GF-D8 (cell line): Measurements from ENCODE around the gene FNDC3A.

Experiments used
- DNase-seq: peaks from one replicate; lab custom pipeline; 2025; lab: John Stamatoyannopoulos, UW

FNDC3A gene, protein sequence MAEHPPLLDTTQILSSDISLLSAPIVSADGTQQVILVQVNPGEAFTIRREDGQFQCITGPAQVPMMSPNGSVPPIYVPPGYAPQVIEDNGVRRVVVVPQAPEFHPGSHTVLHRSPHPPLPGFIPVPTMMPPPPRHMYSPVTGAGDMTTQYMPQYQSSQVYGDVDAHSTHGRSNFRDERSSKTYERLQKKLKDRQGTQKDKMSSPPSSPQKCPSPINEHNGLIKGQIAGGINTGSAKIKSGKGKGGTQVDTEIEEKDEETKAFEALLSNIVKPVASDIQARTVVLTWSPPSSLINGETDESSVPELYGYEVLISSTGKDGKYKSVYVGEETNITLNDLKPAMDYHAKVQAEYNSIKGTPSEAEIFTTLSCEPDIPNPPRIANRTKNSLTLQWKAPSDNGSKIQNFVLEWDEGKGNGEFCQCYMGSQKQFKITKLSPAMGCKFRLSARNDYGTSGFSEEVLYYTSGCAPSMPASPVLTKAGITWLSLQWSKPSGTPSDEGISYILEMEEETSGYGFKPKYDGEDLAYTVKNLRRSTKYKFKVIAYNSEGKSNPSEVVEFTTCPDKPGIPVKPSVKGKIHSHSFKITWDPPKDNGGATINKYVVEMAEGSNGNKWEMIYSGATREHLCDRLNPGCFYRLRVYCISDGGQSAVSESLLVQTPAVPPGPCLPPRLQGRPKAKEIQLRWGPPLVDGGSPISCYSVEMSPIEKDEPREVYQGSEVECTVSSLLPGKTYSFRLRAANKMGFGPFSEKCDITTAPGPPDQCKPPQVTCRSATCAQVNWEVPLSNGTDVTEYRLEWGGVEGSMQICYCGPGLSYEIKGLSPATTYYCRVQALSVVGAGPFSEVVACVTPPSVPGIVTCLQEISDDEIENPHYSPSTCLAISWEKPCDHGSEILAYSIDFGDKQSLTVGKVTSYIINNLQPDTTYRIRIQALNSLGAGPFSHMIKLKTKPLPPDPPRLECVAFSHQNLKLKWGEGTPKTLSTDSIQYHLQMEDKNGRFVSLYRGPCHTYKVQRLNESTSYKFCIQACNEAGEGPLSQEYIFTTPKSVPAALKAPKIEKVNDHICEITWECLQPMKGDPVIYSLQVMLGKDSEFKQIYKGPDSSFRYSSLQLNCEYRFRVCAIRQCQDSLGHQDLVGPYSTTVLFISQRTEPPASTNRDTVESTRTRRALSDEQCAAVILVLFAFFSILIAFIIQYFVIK

DNA sequence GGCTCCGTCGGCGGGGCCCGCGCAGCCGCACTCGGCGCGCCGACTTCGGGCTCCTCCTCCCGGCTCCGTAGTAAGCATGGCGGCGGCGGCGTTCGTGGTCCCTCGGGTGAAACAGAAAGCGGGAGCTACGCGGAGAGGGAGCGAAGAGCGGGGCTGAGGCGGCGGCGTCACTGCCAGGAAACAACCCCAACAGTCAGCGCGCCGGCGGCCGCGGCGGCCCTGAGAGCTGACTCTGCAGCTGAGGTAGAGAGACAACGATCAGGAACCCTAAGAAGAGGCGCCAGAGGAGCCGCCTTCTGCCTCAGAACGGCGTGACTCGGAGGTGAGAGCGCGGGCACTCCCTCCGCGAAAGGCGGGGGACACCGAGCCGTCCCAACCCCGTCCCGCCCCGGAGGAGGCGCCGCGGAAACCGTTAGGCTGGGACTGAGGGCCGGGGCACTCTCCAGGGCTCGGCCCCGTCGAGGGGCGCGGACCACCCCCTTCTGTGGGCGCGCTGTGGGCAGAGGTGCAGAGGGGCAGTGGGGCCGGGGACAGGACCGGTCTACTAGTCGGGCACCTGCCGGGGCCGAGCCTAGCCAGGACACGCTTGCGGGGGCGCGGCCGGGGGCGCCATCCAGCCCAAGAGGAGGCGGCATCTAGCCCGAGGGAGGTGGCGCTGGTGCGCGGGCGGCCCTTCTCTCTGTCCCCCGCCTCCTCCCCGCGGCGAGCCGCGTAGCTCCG, at the start of gene FNDC3A:
Gene FNDC3A, plus strand, starts transcription at position 57 of the 720 bp plus-strand sequence. CDS start 30,279 bp downstream, outside the sequence.
- DNase-seq: peak; percentile 85

DNA sequence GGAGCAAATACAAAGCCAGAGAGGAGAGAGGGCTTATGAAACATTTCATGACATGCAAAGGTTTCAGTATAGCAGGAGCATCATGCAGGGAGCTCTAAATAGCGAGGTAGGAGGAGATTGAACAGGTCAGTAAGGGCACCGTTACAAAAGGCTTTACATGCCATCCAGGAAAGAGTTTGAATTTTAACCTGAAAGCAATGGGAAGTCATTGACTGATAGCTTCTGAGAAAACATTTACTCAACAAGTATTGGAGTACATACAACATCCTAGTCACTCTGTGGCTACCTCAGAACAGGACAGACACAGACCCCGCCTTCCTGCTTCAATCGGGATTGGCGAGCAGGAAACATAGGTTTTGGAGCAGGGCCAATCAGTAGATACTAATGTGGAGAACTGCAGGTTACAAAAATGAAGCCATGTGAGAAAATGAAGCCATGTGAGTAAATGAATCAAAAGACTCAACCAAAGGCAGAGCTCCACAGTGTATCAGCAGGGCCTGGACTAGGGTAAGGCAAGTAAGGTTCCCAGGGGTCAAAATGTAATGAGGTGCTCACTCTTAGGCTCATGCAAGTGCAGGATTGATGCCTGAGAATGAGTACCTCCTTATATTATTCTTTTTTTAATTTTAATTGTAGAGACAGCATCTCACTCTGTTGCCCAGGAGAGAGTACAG, 46.8 kb upstream of the FNDC3A start:
- no peak for DNase-seq

DNA sequence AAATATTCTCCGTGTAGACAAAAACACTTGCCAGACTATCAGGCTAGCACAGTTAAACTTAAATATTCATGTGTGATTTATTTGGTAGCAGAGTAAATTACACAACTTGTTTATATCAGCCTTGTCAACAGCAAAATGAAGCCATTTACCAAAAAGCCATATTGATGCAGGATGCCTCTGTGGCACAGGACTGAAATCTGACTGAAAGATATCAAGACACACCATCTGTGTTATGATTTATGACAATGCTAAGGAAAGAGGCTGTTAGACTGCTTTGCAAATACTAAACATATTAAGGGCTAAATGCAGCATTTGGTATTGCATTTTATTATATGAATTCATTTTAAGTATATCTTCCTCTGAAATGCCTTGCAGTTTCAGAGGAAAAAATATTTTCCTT, 44.8 kb upstream of the FNDC3A start:
- DNase-seq: no peak

DNA sequence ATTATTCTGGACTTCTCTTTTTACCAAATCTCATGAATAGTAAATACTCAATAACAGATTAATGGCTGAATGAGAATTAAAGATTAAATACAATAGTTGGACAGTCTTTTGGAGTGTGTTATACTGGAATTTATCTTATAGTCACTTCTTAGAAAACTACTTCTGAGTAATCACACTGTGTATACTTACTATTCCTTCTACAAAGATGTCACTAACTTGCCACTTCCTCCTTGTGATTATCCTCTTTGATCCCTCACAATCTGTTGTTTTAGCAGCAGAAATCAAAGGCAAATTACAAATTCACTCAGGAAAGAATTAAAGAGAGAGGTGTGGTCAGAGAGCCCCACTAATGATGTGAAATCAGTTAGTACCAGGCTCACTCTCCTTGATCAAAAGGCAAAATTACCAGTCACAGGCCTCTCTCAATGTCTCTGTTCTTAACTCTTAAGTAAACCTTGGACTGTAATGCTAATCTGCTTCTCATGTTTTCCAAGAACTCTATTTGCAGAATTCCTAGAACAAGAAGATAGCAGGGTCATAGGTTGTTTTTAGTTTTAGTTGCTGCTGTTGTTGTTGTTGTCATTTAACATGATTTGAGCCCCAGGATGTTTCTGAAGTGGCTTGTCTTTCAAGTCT, 37.3 kb upstream of the FNDC3A start:
- no peak for DNase-seq

DNA sequence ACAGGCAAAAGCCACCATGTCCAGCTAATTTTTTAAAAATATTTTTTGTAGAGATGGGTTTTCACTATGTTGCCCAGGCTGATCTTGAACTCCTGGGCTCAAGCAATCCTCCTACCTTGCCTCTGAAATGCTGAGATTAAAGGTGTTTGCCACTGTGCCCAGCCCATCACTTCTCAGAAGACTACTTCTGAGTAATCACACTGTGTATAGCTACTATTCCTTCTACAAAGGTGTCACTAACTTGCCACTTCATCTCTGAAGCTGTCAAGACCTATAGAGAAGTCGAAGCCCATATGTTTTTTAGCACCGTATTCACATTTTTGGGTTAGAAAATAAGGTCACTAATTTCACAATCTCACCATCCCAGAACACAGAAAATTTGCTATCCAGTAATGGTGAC, 36.0 kb upstream of the FNDC3A start:
- no peak for DNase-seq

DNA sequence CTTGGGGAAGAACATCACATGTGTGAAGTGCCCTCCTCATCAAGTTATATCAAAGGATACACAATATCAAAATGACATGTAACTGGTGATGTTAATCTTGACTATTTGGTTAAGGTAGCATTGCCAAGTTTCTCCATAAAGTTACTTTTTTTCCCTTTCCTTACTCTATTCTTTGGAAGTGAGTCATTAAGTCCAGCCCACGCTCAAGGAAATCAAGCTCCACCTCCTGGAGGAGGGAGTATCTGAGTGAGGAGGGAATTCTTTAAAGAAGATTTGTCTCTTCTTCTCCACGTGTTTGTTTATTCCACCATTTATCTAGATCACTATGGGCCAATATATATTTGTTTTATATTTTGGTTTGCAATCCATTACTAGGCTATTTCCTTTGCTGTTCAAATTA, 33.6 kb upstream of the FNDC3A start:
- no peak for DNase-seq

DNA sequence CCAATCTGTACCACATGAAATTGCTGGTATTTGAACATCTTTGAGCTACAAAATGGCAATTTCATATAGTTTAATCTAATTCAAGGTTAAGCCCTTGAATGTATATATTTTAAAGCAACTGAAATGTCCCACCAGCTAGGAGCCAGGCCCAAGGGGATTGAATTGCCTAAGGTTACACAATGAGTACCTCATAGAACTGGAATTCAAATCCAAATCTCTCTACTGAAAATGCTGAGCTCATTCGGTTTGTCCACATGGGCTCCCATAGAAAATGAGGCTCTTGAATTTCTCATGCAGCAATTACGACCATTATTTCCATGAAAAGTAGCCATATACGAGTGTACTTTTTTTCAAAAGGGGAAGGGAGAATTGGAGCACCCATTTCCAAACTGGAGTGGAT, 31.5 kb upstream of the FNDC3A start:
- DNase-seq: no peak

DNA sequence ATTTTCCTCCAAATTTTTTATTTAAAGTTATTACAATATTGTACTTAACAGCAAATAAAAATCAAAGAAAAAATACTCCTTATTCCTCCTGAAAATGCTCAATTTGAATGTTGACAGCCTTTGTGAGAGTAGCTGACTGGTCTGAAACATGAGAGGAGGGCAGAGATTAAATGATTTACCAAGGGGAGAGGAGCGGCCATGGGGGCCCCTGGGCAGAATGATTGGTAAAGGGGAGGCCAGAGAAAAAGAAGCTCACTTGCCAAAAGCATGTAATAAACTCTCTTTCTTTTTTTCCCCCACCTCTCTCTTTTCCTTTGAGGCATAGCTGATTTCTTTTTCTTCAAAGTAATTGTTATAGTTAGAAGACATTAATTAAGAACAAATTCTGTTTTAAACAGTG, 30.1 kb upstream of the FNDC3A start:
- DNase-seq: no peak

DNA sequence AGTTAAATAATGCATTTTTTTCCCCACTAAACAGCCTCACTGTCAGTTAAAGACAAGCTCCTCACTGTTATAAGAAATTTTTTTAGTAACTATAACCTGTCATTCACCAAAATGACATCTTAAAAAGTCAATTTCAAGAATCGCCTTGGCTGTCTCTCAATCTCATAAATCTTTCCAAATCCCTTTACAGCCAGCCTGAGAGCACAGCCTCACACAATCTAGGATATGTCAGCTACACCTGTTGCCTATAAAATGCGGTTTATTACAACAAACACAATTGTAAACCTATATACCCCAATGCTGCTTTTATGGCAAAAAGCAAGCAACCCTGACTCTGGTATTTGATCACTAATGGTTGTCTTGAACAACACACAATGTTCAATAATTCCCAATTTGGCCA, 29.5 kb upstream of the FNDC3A start:
- no peak for DNase-seq

DNA sequence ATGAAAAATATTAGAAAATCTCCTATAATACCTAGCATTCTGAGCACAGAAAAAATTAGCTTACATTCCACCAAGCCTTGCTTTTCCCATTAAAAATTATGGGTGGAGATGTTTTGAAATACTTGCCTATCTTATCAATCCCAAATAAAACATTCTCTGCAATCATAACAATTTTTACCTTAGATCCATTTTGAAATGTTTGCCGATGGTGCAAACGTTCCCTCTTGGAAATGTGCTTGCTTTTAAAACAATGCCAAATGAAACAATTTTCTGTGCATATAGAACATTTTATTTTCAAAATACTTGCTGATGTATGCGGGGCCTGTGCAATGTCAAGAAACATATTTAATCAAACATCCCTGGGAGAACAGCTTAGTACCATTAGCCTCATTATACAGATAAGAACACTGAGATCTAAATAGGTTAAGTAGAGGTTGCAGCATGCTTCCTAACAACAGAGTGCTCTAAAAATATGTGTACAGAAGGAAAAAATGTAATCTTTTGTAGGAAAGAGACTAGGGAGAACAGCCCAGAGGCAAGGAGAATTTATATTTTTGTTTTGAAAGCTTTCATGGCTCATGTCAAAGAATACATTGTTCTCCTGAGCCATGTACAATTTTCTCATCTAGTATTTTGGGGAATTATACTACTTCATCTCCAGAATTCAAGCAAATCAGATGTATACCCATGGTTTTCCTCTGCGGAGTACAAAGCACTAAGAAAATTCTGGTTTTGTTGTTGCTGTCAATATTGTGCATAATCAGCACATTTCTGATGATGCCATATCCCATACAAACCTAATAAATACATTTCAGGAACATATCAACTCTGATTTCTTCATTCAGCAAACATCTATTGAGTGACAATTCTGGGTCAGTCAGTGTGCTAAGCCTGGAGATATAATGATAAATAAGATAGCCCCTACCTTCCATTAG, 25.9 kb upstream of the FNDC3A start:
- no peak for DNase-seq

DNA sequence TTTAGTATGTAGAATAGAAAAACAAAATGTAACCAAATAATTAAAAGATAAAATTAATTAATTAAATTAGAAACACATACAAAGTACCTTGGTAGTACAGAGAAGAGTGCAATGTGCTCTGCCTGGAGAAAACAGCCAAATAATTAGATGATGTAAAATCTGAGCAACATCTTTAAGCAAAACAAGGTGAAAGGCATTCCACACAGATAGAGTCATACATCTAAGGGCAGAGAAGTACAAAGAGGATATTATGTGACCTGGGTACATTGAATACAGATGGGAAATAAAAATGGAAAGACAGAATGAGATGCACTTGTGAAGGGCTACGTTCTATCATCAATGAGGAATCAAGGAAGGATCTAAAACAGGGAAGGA, 25.2 kb upstream of the FNDC3A start:
- no peak for DNase-seq

DNA sequence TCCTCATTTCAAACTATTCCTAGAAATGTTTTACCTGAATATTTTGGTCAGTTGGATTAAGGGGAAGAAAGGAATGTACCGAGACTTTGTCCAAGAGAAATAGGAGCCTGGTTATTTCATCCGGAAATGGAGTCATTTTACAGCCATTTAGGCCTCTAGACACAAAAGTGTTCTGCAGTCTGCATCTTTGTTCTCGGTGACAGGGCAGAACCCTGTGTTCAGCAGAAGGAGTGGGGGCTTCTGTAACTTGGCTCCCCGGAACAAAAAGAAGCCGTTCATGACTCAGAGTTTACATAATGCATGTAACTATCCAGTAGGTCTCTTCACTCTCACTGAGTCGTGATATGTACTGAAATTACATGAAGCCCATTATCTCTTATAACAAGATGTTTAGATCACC, 21.6 kb upstream of the FNDC3A start:
- no peak for DNase-seq

DNA sequence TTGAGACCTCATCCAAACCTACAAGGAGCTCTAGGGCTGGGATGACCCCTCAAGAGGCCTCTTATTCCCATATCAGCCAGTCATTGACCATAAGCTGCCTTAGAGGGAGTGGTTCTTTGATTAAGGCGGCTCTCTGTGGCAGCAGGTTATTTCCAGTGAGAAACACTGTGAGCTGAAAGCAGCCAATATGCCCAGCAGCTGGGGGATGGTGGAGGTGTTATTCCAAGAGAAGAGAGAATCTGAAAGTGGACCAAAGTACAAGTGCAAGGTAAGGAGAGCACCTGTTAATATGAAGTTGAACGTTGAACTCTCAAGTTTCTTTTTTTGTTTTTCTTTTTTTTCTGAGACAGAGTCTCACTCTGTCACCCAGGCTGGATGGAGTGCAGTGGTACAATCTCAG, 20.2 kb upstream of the FNDC3A start:
- no peak for DNase-seq

DNA sequence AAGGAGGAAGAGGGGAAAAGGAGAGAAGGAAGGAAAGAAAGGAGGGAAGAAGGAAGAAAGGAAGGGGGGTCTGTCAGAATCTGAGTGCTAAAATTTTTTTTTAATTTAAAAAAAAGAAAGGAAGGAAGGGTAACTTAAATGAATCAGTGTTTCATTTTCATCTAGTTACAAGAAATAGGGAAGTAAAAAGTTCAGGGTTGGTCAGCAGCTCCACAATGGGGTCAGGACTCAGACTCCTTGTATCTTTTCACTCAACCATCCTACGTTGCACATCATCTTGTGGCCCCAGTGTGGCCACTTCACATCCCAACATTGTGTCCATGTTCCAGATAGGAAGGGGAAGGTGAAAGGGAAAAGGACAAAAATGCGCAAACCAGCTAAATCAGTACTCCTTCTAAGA, 14.3 kb upstream of the FNDC3A start:
- no peak for DNase-seq

DNA sequence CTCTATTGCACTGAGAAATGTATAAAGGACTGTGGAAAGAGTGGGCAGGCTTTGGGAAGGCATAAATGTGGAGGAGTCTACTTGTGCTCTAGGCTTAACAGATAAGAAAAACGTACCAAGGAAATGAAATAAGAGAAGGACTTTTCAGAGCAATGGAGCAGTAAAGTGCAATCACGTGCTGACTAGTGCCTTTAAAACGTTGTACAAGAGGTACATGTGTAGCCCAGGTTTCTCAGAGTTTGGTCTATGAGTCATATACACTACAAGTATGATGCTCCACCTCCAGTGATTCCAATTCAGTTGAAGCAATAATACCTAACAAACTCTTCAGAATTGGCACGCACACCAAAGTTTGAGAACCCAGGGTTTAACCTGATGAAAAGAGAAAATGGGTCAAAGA, 13.4 kb upstream of the FNDC3A start:
- no peak for DNase-seq

DNA sequence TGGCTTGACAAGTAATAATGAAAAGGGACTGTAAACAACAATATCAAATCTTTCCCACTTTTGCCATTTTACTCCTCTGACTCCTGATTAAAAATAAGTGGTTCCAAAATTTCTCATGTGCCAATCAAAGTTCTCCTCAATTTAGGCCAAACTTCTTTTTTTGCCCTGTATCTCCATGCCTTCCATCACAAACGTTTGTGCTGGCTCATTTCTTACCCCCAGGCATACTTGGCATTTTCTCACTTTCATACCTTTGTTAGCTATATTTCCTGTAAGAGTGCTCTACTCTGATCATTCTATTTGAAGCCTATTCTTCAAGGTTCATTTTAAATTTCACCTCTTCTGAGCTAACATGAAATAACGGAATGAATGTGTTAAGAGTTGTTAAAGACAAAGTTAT, 10.0 kb upstream of the FNDC3A start:
- DNase-seq: no peak

DNA sequence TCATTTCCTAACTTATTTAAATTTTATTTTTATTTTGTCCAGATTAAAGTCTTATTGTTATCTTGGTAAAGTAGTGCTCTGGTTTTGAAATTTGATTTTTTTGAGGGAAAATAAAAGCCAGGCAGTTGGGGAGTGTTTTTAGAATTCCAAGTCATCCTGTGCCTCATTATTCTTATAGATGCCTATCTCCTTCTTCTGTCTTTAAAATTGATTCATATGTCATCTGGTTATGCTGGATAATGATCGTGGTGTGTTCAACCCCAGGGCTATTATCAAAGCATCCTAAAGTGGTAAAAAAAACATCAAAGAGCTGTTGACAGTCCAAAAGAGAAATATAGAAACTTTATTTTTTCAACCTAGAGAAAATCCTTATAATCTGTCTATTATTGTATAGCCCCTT, 6.0 kb upstream of the FNDC3A start:
- no peak for DNase-seq

DNA sequence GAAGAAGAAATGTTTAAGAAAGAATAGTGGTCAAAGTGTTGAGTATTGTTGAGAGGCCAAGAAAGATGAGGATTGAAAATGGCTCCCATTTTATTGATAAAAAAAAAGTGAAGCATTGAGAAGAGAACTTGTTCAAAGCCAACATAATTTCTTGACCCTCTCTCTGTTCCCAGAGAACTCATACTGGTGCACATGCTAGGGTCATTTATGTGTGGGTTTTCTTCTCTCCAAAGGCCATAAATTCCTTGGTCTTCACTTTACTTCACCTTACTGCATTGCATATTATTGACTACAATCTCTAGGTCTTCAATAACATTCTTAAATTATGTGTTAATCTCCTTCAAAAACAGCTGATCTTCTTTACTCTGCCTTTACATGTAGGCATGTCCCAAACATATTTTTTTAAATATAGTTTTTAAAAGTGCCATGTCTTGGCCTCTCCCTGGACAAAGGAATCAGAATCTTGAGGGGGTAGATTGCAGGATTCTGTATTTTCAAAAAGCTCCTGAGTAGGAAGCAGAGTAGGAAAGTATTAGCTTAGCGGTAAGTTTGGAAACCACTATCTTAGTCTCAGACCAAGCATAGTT, 1.8 kb upstream of the FNDC3A start:
- no peak for DNase-seq

DNA sequence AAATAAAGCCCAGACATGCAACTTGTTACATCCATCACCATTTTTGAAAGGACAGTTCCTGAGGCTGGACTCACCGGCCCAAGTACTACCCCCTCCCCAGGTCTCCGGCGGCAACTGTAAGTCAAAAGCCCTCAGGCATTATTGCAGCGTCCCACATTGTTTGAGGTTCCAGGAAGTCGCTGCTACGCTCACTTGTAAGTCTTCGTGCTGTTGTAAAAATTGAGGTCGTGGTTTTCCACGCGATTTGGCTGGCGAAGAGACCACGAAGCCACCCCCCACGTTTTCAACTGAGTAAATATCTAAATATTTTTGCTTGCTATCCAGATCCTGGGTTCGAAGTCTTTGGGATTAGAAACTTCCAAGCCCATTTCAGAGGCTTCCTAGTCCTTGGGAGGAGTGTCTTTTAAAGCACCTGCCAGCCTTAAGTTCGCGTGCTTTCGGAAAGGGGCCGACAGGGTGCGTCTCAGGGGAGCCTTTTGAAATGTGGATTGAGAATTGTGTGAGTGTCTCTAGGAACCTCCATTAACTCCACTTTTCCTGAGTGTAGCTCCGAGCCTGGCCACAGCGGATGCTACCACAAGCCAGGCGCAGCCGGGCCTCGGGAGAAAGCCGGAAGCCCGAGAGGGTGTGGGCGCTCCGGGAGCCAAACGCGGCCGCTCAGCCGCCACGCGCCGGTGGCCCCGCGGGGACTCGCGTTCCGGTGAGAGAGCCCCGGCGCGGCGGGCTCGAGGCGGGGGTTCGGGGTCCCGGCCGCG, 434 bp upstream of the FNDC3A start:
- peak; percentile 67 for DNase-seq
